Measurements from ENCODE around the gene KIF12. TPM values are rescaled to one million over a fixed set of nuclear protein-coding genes. Genes with fewer than 3 reads are reported as not detected.

The KIF12 gene
- total RNA-seq, 1 donor from 2014 or later: 3.3 TPM

DNA sequence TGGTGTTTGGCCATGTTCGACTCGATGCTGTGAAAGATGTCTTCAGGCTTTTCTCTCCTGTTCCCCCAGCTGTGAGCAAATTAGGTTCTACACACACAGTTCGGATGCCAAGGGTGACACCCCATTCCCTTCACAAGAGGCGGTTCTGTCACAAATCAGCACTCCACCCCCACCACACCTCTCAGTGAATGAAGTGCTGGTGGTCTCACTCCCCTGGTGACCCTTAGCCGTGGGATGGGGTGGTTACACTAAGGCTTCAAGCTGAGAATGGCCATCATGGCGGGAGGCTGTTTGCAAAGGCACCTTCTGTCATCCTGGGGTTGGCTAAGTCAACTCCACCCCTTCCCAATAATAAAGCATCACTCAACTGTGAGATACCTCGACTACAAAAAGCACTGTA, 47.4 kb downstream of the KIF12 start:
- Mint-ChIP-seq H3K4me3 (no peak overlapping the region), H3K27ac (no peak overlapping the region), H3K27me3 (ENCODE audit: low read depth) (no peaks in the 10 kb centered on the region), H3K36me3 (peaks cover 48% of the 10 kb centered on the region), H3K4me1 (no peaks in the 10 kb centered on the region), H3K9me3 (no peaks in the 10 kb centered on the region)
- no peak for TF ChIP-seq CTCF (IDR thresholded peaks at IDR 0.05; ENCODE audit: unreplicated experiment)
- no peak for DNase-seq (ENCODE audit: low spot score in 2 of 2, unreplicated experiment in 2 of 2)

DNA sequence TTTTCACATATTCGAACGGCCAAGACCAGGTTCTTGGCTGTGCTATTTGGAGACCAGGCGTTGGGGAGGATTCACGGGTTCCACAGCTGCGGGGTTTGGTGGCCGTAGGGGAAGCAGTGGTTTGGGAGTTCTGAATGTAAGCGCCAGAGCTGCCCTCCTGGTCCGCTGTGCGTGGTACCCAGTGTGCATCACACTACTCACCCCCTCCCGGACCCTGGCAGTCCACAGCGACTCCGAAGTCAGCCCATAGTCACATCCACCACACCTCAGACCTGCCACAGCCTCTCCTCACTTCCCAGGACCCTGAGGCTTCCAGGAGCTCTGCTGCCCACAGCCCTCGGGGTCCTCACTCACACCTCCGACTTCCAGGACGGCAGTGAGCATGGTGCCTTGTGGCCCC, 47.8 kb downstream of the KIF12 start:
- Mint-ChIP-seq H3K9me3 (no peaks in the 10 kb centered on the region), H3K4me1 (no peaks in the 10 kb centered on the region), H3K4me3 (no peak overlapping the region), H3K27ac (no peak overlapping the region), H3K36me3 (peaks cover 49% of the 10 kb centered on the region), H3K27me3 (ENCODE audit: low read depth) (no peaks in the 10 kb centered on the region)
- no peak for TF ChIP-seq CTCF (IDR thresholded peaks at IDR 0.05; ENCODE audit: unreplicated experiment)
- DNase-seq (ENCODE audit: low spot score in 2 of 2, unreplicated experiment in 2 of 2): no peak

- no peak for DNase-seq (ENCODE audit: low spot score in 2 of 2, unreplicated experiment in 2 of 2)
- Mint-ChIP-seq H3K9me3 (peaks cover 3% of the 10 kb centered on the region), H3K27me3 (ENCODE audit: low read depth) (no peaks in the 10 kb centered on the region)
Observed at GRCh38 chr9:114050646-114051045, 48.4 kb downstream of the KIF12 start.

DNA sequence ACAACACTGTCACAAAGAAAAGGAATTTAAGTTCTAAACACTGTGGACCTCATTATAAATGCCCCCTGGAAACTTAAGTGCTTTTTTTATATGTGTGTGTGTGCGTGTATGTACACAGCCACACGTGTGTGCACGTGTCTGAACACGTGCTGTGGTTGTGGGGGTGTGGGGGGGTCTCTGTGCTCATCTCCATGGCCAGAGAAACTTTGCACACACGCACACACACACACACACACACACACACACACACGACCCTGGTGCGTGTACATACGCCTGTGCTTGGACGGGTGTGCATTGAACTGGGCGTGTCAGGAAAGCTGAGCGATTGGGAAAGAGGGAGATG, 48.9 kb downstream of the KIF12 start:
- Mint-ChIP-seq H3K9me3 (peaks cover 8% of the 10 kb centered on the region), H3K4me1 (no peaks in the 10 kb centered on the region), H3K27me3 (ENCODE audit: low read depth) (no peaks in the 10 kb centered on the region), H3K27ac (no peak overlapping the region), H3K4me3 (no peak overlapping the region), H3K36me3 (peaks cover 53% of the 10 kb centered on the region)
- no peak for DNase-seq (ENCODE audit: low spot score in 2 of 2, unreplicated experiment in 2 of 2)
- no peak for TF ChIP-seq CTCF (IDR thresholded peaks at IDR 0.05; ENCODE audit: unreplicated experiment)

More at GRCh38 chr9:114050646-114051045, 48.4 kb downstream of the KIF12 start:
- Mint-ChIP-seq H3K4me1 (no peaks in the 10 kb centered on the region), H3K4me3 (no peak overlapping the region), H3K27ac (no peak overlapping the region), H3K36me3 (peaks cover 49% of the 10 kb centered on the region)
- TF ChIP-seq CTCF (IDR thresholded peaks at IDR 0.05; ENCODE audit: unreplicated experiment): no peak

GRCh38 chr9:114049441-114050225, 49.5 kb downstream of the KIF12 start:
- H3K36me3 Mint-ChIP-seq: peaks cover 59% of the 10 kb centered on the region
- DNase-seq (ENCODE audit: low spot score in 2 of 2, unreplicated experiment in 2 of 2): no peak

More at GRCh38 chr9:114049441-114050225, 49.5 kb downstream of the KIF12 start:
- no peak for TF ChIP-seq CTCF (IDR thresholded peaks at IDR 0.05; ENCODE audit: unreplicated experiment)
- Mint-ChIP-seq H3K9me3 (peaks cover 11% of the 10 kb centered on the region), H3K27me3 (ENCODE audit: low read depth) (no peaks in the 10 kb centered on the region), H3K4me1 (no peaks in the 10 kb centered on the region), H3K27ac (no peak overlapping the region), H3K4me3 (no peak overlapping the region)

Data from mesothelial cell of epicardium (in vitro differentiated cells).